Caco-2 (cell line): ENCODE results near the gene P2RX1. TPM values are rescaled to one million over a fixed set of nuclear protein-coding genes. Genes with fewer than 3 reads are reported as not detected.

ENCODE experiments used
- BruUV-seq: library from RNA; stranded (reverse); fragments of 400-500 nt; replicated peaks from 2 replicates; lab custom pipeline; 2021; lab: Mats Ljungman, UMichigan
- CTCF ChIA-PET: fragments of 300-600 bp; sonication (Branson Sonifier 250); formaldehyde crosslinking; loops from one replicate; lab custom pipeline; 2022; ENCODE audit warnings: antibody characterized with exemption; lab: Charles Lee
- POLR2A ChIA-PET: fragments of 300-600 bp; sonication (Branson Sonifier 250); formaldehyde crosslinking; loops from one replicate; lab custom pipeline; 2022; ENCODE audit warnings: antibody characterized with exemption; lab: Charles Lee
- DNase-seq, 2 experiments: peaks; one replicate each; pipeline versions ENCODE4 v3.0.0 to v3.0.0-alpha.2; 2020 to 2022
- H3K27me3 ChIP-seq: replicated peaks from 2 replicates; pipeline ENCODE4 v1.6.0; 2011; ENCODE audit warnings: low read length; ENCODE audit not compliant: control insufficient read depth, insufficient read depth
- H3K36me3 ChIP-seq: 2 replicates; pipeline ENCODE4 v1.5.1; 2011; ENCODE audit warnings: low read length; ENCODE audit not compliant: control insufficient read depth, insufficient read depth
- H3K4me1 ChIP-seq: fragments of 250-450 bp; sonication (Bioruptor Pico); 2 replicates; pipeline ENCODE4 v1.5.1; 2020; ENCODE audit warnings: mild to moderate bottlenecking
- H3K4me3 ChIP-seq: 2 replicates; pipeline ENCODE4 v1.5.1; 2011; ENCODE audit warnings: low read depth, mild to moderate bottlenecking, control low read depth, low read length
- H3K9me3 ChIP-seq: fragments of 250-450 bp; sonication (Bioruptor Pico); 2 replicates; pipeline ENCODE4 v1.5.1; 2020; ENCODE audit warnings: mild to moderate bottlenecking, moderate library complexity
- H3K27ac Mint-ChIP-seq: one replicate; pipeline ENCODE4 v1.8.0; 2022; ENCODE audit warnings: mixed read lengths; ENCODE audit not compliant: unreplicated experiment
- H3K27me3 Mint-ChIP-seq: one replicate; pipeline ENCODE4 v1.8.0; 2022; ENCODE audit warnings: mixed read lengths; ENCODE audit not compliant: insufficient read depth, unreplicated experiment
- H3K36me3 Mint-ChIP-seq: one replicate; pipeline ENCODE4 v1.8.0; 2022; ENCODE audit warnings: mild to moderate bottlenecking, mixed read lengths; ENCODE audit not compliant: insufficient read depth, unreplicated experiment
- H3K4me1 Mint-ChIP-seq: one replicate; pipeline ENCODE4 v1.8.0; 2022; ENCODE audit warnings: low read depth, mixed read lengths; ENCODE audit not compliant: unreplicated experiment
- H3K4me3 Mint-ChIP-seq: one replicate; pipeline ENCODE4 v1.8.0; 2022; ENCODE audit warnings: mild to moderate bottlenecking, moderate library complexity, mixed read lengths; ENCODE audit not compliant: unreplicated experiment
- H3K9me3 Mint-ChIP-seq: one replicate; pipeline ENCODE4 v1.8.0; 2022; ENCODE audit warnings: mixed read lengths; ENCODE audit not compliant: unreplicated experiment
- CTCF ChIP-seq, 2 experiments: fragments of 200-600 bp in 1 of 2; IDR thresholded peaks; 1 replicate in 1 of 2; 2 replicates in 1 of 2; pipeline versions ENCODE4 v1.5.1 to v1.8.0; 2011 to 2022; ENCODE audit warnings: antibody characterized with exemption in 1 of 2, control low read depth in 1 of 2, inconsistent platforms in 1 of 2, low read depth in 1 of 2, low read length in 1 of 2, mild to moderate bottlenecking in 1 of 2, moderate library complexity in 1 of 2; ENCODE audit not compliant: insufficient read depth in 1 of 2, severe bottlenecking in 1 of 2, unreplicated experiment in 1 of 2
- intact Hi-C: fragments of 100-400 bp; cut with micrococcal nuclease; formaldehyde crosslinking; loops from one replicate; pipeline ENCODE4 v1.10.0; 2022; ENCODE audit not compliant: unreplicated experiment
- total RNA-seq: library from RNA; stranded (reverse); gene quantifications from 2 replicates; pipeline ENCODE4 v1.2.3, GENCODE V29; 2022

Gene P2RX1
- total RNA-seq, 1 experiment from 2014 or later = 0.23 TPM

- no peaks in the 10 kb centered on the region for H3K4me1 Mint-ChIP-seq
- no TSS peak for BruUV-seq
- no peaks in the 10 kb centered on the region for H3K9me3 Mint-ChIP-seq
- H3K4me3 Mint-ChIP-seq = no peak overlapping the region
- H3K36me3 ChIP-seq = no peaks in the 10 kb centered on the region
- no peaks in the 10 kb centered on the region for H3K27me3 Mint-ChIP-seq
- H3K27me3 ChIP-seq = no peaks in the 10 kb centered on the region
- no peaks in the 10 kb centered on the region for H3K4me1 ChIP-seq
- no peak for TF ChIP-seq CTCF (IDR thresholded peaks at IDR 0.05; ENCODE audit: insufficient read depth in 1 of 2, low read depth in 1 of 2, low read length in 1 of 2, severe bottlenecking in 1 of 2, unreplicated experiment in 1 of 2)
- POLR2A ChIA-PET = no interaction called here
- no peak for DNase-seq
- CTCF ChIA-PET = no interaction called here
- intact Hi-C loops = no loop called here
- no peak overlapping the region for H3K27ac Mint-ChIP-seq
- no peak overlapping the region for H3K4me3 ChIP-seq
- no peaks in the 10 kb centered on the region for H3K9me3 ChIP-seq
- H3K36me3 Mint-ChIP-seq = no peaks in the 10 kb centered on the region
Measured at GRCh38 chr17:3940965-3941698, 24.9 kb upstream of the P2RX1 start.

- Mint-ChIP-seq H3K9me3 (no peaks in the 10 kb centered on the region), H3K27ac (no peak overlapping the region), H3K36me3 (no peaks in the 10 kb centered on the region), H3K4me3 (no peak overlapping the region), H3K27me3 (no peaks in the 10 kb centered on the region), H3K4me1 (no peaks in the 10 kb centered on the region)
- Histone ChIP-seq H3K36me3 (no peaks in the 10 kb centered on the region), H3K4me1 (no peaks in the 10 kb centered on the region), H3K27me3 (no peaks in the 10 kb centered on the region), H3K4me3 (no peak overlapping the region), H3K9me3 (no peaks in the 10 kb centered on the region)
- intact Hi-C loops = no loop called here
- CTCF ChIA-PET = no interaction called here
- TF ChIP-seq CTCF (IDR thresholded peaks at IDR 0.05; ENCODE audit: insufficient read depth in 1 of 2, low read depth in 1 of 2, low read length in 1 of 2, severe bottlenecking in 1 of 2, unreplicated experiment in 1 of 2) = no peak
- no peak for DNase-seq
- no TSS peak for BruUV-seq
- POLR2A ChIA-PET = no interaction called here
Measured at GRCh38 chr17:3937359-3937758, 21.1 kb upstream of the P2RX1 start.

- H3K4me1 Mint-ChIP-seq = no peaks in the 10 kb centered on the region
- Histone ChIP-seq H3K36me3 (no peaks in the 10 kb centered on the region), H3K4me3 (no peak overlapping the region), H3K27me3 (no peaks in the 10 kb centered on the region), H3K4me1 (no peaks in the 10 kb centered on the region), H3K9me3 (no peaks in the 10 kb centered on the region)
- no TSS peak for BruUV-seq
- H3K4me3 Mint-ChIP-seq = no peak overlapping the region
- H3K27ac Mint-ChIP-seq = no peak overlapping the region
- TF ChIP-seq CTCF (IDR thresholded peaks at IDR 0.05; ENCODE audit: insufficient read depth in 1 of 2, low read depth in 1 of 2, low read length in 1 of 2, severe bottlenecking in 1 of 2, unreplicated experiment in 1 of 2) = no peak
- H3K27me3 Mint-ChIP-seq = no peaks in the 10 kb centered on the region
- H3K36me3 Mint-ChIP-seq = no peaks in the 10 kb centered on the region
- intact Hi-C loops = loop anchor here (1.0 kb wide), 1 partner anchor 68 kb away; no protein-coding TSS in a partner anchor
- ChIA-PET CTCF (no interaction called here), POLR2A (no interaction called here)
- no peak for DNase-seq
- no peaks in the 10 kb centered on the region for H3K9me3 Mint-ChIP-seq
Measured at GRCh38 chr17:3935825-3936355, 19.6 kb upstream of the P2RX1 start.
